ENCODE measurements around the gene AHSP.
A peak's percentile ranks its signal among the peaks of the same experiment; 100 is the strongest.
"Not testable (repeated sequence)": the region's sequence is repeated elsewhere in the genome, so short reads cannot be mapped to it uniquely, and the experiment has no call there.

The AHSP gene

DNA sequence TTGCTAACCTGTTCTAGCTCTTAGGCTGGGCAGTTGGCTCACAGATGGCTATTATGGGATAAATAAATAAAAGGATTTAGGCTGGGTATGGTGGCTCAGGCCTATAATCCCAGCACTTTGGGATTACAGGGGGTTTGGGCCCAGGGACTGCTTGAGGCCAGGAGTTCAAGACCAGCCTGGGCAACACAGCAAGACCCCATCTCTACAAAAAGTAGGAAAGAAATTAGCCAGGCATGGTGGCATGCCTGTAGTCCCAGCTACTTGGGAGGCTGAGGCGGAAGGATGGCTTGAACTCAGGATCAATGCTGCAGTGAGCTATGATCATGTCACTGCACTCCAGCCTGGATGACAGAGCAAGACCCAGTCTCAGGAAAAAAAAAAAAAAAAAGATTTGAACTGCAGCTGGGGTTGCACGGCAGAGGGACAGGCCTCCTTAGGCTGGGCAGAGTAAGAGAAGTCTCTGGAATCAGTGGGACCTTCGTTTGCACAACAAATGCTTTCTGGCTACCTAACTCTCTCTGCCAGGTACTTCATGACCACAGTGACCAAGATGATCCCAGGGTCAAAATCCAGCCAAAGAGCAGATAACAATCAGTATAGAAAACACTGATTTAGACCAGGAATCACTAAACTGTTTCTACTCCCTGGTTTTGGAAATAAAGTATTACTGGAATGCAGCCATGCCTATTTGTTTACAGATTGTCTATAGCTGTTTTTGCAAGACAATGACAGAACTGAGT is 26.3 kb upstream of the AHSP start:
- no peak for DNase-seq

DNA sequence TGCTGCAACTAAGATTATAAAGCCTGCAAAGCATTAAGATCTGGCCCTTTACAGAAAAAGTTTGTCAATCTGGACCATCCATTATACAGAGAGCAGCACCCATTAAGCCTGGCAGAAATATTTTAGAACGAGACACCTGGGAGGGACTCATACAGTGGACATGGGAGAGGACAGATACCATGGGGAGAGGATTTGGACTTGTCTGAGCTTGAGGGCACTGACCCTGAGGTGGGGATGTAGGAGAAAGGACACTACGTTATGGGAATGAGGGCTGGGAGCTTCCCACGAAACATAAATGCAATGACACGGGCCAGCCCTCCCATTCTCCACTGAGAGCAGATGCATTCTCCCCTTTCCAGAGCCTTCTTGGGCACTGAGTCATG is 25.7 kb upstream of the AHSP start:
- DNase-seq: no peak

DNA sequence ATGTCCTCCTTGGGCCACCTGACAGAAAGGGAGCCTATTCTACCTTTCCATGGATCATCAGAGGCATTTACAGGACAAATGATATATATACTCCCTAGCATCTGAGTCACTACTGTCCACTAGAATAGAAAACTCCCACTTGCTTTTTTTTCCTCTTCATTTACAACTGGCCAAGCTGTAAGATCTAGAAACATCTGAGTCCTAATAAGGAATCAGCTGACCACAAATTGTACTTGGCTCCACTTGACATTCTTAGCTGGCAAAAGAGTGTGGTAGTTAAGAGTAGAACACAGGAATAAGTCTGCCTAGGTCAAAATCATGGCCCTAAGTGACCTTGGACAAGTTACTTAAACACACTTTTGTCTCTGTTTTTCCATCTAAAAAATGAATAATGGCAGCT is 24.7 kb upstream of the AHSP start:
- no peak for DNase-seq

DNA sequence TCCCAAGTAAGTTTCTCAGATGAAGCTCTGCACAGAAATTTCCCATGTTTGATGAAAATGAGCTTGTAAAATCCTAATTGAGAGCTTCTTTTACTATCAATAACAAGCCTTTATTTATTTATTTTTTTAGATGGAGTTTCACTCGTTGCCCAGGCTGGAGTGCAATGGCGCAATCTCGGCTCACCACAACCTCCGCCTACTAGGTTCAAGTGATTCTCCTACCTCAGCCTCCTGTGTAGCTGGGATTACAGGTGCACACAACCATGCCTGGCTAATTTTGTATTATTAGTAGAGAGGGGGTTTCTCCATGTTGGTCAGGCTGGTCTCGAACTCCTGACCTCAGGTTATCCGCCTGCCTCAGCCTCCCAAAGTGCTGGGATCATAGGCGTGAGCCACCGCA is 24.1 kb upstream of the AHSP start:
- not testable (repeated sequence) for DNase-seq

DNA sequence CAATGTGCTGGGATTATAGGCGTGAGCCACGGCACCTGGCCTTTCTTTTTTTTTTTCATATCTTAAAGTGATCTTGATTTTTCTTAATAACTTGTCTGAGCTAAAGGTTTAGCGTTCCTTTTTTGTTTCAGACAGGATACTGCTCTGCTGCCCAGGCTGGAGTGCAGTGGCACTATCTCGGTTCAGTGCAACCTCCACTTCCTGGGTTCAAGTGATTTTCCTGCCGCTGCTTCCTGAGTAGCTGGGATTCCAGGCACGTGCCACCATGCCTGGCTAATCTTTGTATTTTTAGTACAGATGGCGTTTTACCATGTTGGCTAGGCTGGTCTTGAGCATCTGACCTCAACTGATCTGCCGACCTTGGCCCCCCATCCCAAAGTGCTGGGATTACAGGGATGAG is 23.5 kb upstream of the AHSP start:
- DNase-seq: no peak

GRCh38 chr16:31505483-31505882 is 22.2 kb upstream of the AHSP start:
- DNase-seq: no peak

GRCh38 chr16:31507617-31507928 is 20.1 kb upstream of the AHSP start:
- DNase-seq: no peak

- peak; percentile 83 to 84 for DNase-seq
These were observed 19.6 kb upstream of the AHSP start, which contains the start of gene RUSF1 for GRCh38 chr16:31507929-31508705. Gene RUSF1 (minus strand): TSS chr16:31508391. CDS start chr16:31508373, 18 bp downstream.

- no peak for DNase-seq
These were observed 18.9 kb upstream of the AHSP start for GRCh38 chr16:31508706-31509195.

DNA sequence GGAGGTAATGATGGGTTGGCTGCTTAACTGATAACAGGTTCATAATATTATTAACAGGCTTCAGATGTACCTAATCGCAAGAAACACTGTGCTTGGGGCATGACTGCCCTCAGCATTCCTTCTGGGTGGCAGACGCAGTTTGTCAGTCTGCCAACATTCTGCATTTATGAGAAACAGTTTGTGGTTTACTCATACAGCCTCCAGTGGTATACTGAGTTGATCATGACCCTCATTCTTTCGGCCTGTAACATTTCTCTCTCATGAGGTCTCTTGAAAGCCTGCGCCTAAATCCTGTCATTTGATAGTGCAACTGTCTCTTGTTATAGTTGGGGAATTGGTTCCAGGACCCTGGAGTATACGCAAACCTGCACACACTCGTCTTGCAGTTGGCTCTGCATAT is 14.6 kb upstream of the AHSP start:
- DNase-seq: no peak

DNA sequence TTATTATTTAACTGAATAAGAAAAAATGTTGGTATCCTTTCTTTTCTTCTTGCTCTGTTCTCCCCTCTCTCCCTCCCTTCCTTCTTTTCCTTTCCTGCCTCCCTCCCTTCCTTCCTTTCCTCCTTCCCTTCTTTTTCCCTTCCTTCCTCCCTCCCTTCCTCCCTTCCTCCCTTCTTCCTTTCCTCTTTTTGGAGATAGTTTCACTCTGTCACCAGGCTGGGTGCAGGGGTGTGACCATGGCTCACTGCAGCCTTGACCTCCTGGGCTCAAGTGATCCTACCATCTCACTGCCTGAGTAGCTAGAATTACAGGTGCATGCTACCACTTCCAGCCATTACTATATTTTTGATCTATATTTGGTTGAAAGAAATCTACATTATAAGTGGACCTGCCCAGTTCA is 13.8 kb upstream of the AHSP start:
- no peak for DNase-seq

- DNase-seq: no peak
These were observed 9.8 kb upstream of the AHSP start for GRCh38 chr16:31517800-31518402.

DNA sequence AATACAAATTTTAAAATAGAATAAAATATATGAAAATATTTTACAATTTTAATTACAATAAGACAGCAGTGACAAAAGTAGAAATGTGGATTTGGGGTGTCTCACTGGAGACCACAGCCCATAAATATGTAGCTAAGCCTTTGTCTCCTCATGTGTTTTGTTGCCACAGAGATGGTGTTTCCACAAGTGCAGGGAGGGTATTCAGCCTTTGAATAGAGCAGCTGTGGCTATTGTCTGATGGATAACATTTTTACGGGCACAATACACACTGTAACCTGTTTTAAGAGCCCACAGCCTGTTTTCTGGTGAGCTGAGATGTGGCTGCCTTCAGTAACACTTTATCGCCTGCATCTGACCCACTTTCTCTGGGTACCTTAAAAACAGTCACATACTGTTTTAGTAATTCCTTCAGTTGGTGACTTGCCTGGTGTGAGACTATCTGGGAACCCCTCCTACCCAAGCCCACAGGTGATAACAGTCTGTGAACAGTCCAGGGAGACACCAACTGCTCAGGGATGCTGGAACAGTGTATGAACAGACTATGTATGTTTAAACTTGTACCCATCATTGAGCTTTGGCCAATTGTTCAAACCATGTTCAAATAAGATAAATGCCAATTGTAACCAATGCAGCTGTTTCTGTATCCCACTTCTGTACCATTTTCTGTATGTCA is 7.8 kb upstream of the AHSP start:
- no peak for DNase-seq

DNA sequence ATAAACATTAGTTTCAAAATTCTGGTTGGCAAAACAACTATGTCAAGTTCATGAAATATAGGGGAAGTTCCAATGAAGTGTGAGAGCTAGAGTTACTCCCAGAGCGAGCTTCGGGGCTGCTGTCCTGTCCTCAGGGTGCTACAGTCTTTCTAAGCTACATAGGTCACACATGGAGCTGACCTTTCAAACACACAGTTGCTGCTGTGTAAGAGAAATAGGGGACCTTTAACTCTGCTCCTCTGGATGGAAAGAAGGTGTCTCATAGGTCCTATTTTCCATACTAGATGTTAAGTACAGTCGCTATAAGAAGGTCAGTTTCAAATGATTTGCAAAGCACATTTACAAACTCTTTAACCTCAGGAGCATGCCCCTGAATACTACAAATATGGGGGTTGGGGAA is 6.3 kb upstream of the AHSP start:
- no peak for DNase-seq

DNA sequence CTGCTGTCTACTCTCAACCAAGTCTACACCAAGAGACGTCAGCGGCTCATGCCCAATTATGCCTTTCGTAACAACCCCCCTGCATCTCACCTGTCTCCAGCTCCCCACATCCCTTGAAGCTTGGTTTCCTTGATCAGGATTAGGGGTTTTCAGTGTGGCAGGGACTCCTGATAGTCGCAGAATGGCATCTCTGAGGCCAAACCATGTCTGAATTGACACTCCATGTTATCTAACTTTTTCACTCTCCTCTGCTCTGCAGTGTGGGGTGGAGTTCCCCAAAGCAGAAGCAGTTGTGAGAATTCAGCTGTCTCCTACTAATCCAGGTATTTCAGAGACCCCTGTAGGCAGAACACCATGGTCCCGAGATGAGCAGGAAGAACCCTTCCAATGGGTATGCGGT is 5.6 kb upstream of the AHSP start:
- no peak for DNase-seq

DNA sequence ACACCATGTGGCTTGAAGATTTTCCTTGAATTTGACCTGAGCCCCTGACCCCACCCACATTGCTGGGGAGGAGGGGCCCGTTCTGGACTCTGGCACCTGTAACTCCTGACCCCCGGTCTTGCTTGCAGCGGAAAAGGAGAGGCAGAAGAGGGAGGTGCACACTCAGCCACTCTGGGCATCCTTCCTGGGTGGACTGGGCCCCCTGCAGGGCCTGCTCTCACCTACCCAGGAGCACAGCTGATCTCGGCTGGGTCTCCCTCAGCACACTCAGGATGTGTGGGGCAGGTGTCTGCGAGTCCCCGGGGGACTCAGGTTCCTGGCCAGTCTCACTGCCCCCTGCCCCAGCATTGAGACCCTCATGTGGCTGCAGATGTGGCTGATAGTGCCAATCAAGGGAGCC is 3.9 kb upstream of the AHSP start:
- DNase-seq: not testable (repeated sequence)

DNA sequence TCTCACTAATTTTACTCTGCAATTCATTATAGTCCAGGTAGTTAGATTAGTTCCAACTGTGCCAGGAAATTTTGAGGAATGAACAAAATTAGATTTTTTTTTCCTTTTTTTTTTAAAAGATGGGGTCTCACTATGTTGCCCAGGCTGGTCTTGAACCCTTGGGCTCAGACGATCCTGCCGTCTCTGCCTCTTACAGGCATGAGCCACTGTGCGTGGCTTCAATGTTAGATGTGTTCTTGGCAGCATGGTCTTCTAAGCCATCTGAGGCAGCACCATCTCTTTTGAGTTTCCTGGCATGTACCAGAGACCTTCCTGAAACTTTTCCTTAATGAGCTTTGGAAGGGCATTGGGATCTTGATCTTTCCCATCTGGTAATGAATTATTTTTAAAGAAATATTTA is 2.6 kb upstream of the AHSP start:
- no peak for DNase-seq

DNA sequence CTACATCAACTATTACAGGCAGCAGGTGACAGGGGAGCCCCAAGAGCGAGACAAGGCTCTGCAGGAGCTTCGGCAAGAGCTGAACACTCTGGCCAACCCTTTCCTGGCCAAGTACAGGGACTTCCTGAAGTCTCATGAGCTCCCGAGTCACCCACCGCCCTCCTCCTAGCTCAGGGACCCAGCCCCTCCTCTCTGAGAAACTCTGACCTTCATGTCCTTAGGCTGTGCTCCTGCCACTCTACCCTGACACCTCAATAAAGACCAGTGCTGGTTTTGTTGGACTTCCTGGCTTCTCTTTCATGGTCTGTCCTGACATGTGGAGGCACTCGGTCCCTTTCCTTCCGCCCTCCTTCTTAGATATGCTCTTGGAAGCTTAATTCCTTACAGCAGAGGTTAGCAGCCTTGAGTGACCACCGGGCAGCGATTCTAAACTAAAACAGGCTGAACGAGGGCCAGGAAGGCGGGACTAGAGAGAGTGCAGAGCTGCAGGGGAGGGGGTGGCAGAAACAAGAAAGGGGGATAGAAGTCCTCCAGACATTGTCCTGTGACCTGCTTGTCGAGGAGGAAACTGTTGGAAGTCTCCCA is 915 bp downstream of the AHSP start:
- DNase-seq: no peak

- DNase-seq: no peak
These were observed 1.6 kb downstream of the AHSP start for GRCh38 chr16:31529108-31529936.

DNA sequence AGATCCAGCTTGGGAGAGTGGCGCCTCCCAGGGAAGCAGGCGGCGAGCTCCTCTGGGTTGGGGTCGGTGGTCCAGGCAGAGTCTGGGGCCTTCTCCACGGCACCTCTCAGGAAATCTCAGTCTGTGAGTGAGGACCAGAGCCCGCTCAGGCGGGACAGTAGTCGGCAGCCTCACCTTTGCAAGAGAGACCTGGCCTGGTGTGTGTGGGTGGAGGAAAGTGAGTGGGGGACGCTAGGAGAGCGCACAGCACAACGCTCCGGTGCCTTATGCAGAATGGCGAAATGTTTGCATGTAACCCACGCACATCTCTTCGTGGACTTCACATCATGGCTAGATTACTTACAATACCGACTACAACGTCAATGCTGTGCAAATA is 2.2 kb downstream of the AHSP start:
- DNase-seq: no peak

GRCh38 chr16:31530405-31530804 is 2.7 kb downstream of the AHSP start:
- DNase-seq: no peak

- no peak for DNase-seq
These were observed 3.4 kb downstream of the AHSP start for GRCh38 chr16:31531096-31531495.
